Activated CD4-positive, alpha-beta T cell treated with anti-CD3 and anti-CD28 coated beads for 24 hours (primary cell): ENCODE data around the gene DIRAS3.
"Not testable (repeated sequence)": the region's sequence is repeated elsewhere in the genome, so short reads cannot be mapped to it uniquely, and the experiment has no call there.

Source experiments
- DNase-seq, 2 donors: peaks; one replicate each; pipeline ENCODE4 v3.0.0-alpha.2; 2020; ENCODE audit warnings: low read depth in 2 of 2

Gene DIRAS3

DNA sequence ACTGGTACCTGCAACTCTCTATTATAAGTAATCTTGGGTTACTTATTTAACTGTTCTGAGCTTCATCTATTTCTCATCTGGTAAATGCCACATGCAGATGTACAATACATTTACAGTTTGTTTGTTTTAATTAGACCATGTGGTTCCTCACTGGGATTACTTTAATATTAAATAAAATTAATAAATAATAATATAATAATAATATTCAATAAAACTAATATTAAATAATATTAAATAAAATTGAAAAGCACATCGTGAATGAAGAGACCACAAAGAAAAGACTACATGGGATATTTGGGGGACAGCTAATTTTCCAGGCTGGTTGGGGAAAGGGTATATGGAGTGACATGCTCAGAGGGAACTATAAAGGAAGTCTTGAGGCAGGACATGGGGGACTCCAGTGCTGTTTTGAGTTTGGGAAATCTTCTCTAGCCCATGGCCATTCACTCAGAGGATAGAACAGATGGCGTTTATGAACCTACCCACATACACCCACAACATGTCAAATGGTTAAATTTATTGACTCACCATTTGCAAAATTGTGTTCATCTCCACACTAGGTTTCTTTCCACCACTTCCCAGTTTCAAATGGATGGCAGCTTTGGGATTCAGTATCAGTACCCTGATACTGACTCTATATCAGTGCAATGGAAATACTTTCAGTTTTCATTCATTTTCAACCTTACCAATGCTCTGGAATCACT lies 25.6 kb downstream of the DIRAS3 start:
- no peak for DNase-seq

- DNase-seq: no peak
These were observed 34.0 kb downstream of the DIRAS3 start for GRCh38 chr1:68016381-68016780.

GRCh38 chr1:68015971-68016370 lies 34.5 kb downstream of the DIRAS3 start:
- DNase-seq: no peak

DNA sequence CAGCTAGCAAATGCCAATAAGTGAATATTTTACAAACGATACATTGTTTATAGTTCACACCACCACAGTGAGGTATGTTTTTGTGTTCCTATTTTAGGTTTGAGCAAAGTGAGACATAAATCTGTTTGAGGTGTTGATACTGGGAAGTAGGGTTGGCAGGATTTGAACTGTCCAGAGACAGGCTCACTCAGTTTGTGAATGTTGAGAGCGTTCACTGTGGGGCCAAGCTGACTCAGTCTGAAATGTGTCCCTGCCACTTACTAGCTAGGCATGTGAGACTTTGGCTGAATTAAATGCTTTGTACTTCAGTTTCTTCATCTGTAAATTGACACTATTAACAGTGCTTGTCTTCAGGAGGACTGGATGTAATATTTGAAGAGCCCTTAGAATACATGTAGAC lies 35.1 kb downstream of the DIRAS3 start:
- no peak for DNase-seq

- no peak for DNase-seq
These were observed 37.1 kb downstream of the DIRAS3 start for GRCh38 chr1:68013351-68013750.

DNA sequence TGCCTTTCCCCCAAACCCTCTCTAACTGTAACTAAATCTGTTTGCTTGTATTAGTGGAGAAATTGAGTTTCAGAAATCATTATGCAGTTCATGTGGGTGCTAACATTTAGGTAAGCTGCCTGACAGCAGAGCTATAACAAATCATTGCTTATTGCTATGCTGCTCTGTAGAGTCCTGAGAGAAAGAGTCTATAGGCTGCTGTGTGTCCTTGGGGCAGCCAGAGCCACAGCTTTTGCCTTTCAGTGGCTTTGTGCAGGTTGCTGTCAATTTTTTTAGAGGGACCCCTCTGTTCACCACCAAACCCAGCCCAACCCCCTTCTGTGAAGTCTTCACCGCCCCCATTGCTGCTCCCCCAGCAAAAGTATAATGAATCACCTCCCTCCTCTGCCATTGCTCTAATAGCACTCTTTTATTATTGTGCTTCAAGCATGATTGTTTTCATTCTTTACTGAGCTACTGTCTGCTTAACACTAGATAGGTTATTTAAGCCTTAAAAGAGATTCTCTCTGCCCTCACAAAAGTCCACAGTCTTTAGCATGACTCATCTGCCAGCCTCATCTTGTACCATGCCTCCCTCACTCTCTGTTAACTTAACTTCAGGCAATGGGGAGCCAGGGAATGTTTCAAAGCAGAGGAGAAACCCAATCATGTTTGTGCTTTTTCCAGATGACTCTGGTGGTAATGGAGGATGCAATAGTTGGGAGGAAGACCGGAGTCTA lies 38.6 kb downstream of the DIRAS3 start:
- DNase-seq: no peak

GRCh38 chr1:68010543-68010942 lies 39.9 kb downstream of the DIRAS3 start:
- DNase-seq: no peak

DNA sequence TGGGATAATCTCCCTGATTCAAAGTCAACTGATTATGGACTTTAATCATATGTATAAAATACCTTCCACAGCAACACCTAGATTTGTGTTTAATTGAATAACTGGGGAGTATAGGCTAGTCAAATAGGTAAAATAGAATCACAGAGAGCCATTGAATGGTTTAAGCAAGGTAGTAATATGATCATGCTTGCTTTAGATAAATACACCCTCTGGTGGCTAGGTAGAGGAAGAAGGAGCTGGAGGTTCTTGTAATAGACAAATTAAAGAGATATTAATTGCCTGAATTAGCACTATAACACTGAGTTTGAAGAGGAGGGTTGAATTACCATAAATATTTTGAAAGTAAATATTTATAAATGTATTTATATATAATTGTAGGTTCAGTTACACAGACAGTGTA lies 40.3 kb downstream of the DIRAS3 start:
- DNase-seq: no peak

DNA sequence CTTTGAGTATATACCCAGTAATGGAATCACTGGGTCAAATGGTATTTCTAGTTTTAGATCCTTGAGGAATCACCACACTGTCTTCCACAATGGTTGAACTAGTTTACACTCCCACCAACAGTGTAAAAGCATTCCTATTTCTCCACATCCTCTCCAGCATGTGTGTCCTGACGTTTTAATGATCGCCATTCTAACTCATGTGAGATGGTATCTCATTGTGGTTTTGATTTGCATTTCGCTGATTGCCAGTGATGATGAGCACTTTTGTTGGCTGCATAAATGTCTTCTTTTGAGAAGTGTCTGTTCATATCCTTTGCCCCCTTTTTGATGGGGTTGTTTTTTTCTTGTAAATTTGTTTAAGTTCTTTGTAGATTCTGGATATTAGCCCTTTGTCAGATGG lies 46.8 kb downstream of the DIRAS3 start:
- not testable (repeated sequence) for DNase-seq

DNA sequence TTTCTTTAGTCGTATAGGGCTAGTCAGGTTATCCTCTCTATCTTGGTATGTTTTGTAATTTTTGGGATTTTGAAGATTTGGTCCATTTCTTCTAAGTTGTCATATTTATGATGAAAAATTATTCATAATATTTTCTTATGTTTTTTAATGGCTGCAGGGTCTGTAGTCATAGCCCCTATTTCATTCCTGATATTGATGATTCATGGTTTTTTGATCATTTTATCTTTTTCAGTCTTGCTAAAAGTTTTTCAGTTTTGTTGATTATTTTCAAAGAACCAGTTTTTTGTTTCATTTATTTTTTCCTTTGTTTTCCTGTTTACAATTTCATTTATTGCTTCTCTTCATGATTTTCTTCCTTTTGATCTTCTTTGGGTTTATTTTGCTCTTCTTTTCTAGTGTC lies 50.2 kb downstream of the DIRAS3 start:
- no peak for DNase-seq

DNA sequence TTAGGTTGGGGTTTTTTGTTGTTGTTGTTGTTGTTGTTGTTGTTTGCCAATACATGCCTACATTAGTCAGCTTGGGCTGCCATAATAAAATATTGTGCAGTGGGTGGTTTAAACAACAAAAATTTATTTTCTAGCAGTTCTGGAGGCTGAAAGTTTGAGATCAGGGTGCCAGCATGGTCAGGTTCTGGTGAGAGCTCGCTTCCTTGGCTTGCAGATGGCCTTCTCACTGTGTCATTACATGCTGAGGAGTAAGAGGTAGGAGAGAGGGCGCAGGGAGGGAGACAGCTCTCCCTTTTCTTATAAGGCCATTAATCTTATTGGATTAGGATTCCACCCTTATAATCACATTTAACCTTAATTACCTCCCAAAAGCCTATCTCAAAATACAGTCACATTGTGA lies 52.7 kb downstream of the DIRAS3 start:
- no peak for DNase-seq
